GM21423 (cell line): ENCODE data around the gene TMEM97.
A peak's percentile ranks its signal among the peaks of the same experiment; 100 is the strongest.

Source experiments
- ATAC-seq: cut with Tn5 transposase; IDR thresholded peaks from one replicate; pipeline ENCODE4 v1.9.1; 2021; ENCODE audit warnings: mild to moderate bottlenecking, moderate library complexity; ENCODE audit not compliant: unreplicated experiment

Gene TMEM97

GRCh38 chr17:28315846-28316705 lies 2.9 kb upstream of the TMEM97 start:
- ATAC-seq = no peak

- ATAC-seq = no peak
These were observed 1.7 kb upstream of the TMEM97 start for GRCh38 chr17:28317099-28317965.

GRCh38 chr17:28317966-28318758 lies 838 bp upstream of the TMEM97 start:
- ATAC-seq = peak; percentile 4

DNA sequence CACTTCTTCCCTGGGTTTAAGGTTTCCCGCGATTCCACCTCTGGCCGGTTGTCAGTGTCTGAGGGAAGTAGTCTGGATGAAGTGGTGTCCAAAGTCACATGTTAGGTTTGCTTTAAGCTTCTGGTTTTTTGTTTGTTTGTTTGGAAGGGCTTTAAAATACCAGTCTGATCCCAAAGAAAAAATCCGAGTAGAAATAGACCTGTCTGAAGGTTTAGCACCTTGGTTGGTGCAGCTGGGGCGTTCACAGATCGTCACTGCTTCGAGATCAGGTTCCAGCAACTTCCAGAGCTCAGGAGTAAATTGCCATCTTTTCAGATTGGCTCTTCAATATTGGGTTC lies 567 bp downstream of the TMEM97 start:
- no peak for ATAC-seq

GRCh38 chr17:28320215-28321061 lies 1.4 kb downstream of the TMEM97 start:
- no peak for ATAC-seq

DNA sequence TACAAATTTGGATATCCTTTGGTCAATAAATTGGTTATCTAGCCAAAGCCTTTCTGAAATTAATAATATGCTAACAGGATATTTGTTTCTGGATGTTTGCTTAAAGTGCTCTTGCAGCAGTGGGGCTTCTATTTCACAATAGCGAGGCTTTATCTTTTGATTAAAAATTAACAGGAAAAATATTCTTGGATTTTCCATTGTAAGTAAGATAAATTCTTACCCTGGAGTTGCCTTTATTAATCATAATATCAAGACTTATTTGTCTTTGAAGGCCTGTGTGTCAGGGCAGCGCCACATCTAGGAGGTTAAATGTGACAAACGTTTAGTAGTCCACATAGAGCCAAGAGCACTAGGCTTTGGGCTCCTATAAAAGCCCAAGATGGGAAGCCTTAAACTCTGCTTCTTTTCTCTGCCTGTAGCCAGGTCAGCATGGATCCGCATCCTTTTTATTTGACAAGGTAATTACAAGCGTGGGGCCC lies 5.3 kb downstream of the TMEM97 start:
- no peak for ATAC-seq

DNA sequence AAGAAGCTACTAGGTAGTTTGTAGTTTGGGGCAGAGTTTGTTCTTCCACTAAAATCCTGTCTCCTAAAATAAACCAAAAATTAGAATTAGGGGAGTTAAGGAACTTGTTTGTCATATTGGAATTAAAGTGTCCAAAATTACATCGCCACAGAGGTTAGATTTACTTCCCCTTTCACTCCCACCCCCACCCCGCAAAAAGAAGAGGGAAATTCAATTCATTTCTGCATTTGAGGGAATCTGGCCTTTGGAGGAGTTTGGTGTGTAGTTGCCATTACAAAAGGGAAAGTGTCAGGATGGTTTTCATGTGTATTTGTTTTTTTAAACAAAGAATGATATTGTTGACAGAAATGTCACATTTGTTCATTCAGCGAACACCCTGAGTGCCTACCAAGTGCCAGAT lies 5.8 kb downstream of the TMEM97 start:
- no peak for ATAC-seq

GRCh38 chr17:28325211-28325610 lies 6.2 kb downstream of the TMEM97 start:
- ATAC-seq = no peak

DNA sequence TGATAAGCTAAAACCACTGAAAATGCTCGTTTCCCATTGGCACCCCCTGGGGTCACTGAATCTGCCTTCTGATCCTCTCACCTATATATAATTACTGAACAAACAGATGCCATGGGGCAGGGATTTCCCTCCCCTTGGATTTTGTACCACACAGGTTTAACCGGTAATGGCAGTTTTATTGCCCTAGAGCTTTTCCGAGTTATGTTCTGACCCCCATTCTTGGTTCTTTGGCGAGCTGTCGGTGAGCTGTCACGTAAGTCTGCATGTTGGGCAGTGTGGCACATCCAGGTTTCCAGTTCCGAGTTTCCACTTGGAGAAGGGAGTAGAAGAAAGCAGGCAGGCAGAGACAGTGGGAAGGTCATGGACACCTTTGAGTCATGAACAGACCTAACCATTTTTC lies 7.1 kb downstream of the TMEM97 start:
- no peak for ATAC-seq

GRCh38 chr17:28327031-28327607 lies 8.1 kb downstream of the TMEM97 start:
- peak; percentile 50 for ATAC-seq

DNA sequence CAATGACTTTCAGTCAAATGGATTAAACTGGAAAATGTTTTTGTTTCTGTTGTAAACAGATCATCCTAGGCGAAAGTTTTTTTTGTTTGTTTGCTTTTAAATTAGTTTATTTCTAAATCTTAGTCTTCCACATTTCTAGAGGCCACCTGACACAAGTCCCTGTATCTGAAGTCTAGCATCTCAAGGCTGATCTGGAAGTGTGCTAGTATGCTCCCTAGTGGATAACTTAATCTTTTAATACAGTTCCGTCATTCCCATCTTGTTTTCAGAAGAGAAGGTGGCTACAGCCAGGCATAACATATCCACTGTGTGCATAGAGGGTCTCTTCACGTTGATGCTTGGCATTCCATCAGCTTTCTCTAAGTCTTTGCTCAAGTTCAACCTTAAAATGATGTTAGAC lies 8.7 kb downstream of the TMEM97 start:
- ATAC-seq = no peak

GRCh38 chr17:28328325-28328724 lies 9.3 kb downstream of the TMEM97 start:
- ATAC-seq = no peak

DNA sequence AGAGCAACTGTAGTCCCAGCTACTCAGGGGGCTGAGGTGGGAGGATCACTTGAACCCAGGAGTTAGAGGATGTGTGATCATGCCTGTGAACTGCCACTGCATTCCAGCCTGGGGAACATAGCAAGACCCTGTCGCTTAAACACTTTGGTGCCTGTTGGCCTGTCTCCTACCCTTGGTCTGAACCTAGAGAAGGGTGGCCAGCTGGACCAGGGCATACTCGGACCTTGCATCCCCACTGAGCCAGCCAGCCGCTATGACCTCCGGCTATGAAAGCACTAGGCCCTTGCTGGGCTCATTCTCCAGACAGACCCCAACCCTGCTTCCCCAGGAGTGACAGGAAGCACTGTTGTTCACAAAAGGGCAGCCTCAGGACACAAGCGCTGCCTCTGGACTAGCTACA lies 11.7 kb downstream of the TMEM97 start:
- no peak for ATAC-seq

DNA sequence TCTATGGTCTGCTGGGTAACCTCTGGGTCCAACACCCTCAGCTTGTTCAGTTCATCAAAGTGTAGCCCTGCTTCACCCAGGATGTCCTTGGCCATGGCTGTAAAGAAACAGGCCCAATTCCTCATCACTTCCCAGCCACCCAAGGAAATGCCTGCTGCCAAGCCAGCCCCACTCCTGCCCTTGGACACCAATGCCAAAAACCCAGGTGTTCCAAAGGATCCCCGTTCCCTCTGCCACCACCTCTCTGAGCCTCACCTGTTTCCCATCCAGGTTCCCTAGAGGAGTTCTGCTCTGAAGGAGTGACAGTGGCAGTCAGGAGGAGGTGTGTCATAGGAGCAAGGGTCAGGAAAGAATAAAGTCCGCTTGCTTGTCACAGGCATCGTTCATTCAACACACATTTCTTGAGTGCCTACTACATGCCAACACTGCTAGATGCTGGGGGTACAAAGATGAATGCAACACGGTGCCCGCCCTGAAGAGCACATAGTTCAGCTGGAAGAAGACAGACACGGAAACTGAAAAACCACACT lies 13.0 kb downstream of the TMEM97 start:
- ATAC-seq = no peak

- no peak for ATAC-seq
These were observed 14.2 kb downstream of the TMEM97 start for GRCh38 chr17:28333083-28333746.

DNA sequence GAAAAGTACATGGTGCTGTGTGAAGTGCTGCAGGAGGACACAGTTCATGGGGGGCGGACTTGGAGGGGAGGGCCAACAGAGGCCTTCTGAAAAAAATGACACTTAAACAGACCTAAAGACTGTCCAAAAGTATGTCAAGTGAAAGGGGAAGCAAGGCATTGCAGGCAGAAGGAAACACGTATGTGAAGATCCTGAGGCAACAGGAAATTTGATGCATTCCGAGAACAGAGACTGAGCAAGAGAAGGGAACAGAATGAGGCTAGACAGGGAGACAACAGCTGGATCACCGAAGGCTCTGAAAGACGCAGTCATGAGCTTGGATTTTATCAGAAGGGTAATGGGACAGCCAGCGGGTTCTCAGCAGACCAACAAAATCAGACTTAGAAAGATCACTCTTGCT lies 15.2 kb downstream of the TMEM97 start:
- no peak for ATAC-seq

DNA sequence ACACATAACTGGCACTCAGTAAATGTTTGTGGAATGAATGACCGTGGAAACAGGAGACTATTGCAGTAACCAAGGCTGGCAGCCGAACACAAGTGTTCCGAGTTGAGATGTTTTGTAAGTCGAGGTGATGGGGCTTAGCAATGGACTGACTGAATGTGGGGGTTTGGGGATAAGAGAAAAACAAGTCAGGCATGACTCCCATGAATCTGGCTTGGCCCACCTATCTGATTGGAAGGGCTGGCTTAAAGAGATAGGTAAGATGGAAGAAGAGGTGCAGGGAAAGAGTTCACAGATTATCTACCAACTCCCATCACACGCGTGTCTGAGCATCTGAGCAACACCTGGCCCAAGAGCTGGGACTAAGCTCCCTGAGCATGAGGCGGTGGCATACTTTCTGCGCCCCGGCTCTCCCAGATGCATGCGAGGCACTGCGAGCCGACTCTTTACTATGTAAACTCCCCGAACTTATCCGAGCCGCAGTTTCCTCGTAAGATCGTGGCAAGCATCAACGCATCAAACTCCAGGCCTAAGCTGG lies 15.7 kb downstream of the TMEM97 start:
- no peak for ATAC-seq

DNA sequence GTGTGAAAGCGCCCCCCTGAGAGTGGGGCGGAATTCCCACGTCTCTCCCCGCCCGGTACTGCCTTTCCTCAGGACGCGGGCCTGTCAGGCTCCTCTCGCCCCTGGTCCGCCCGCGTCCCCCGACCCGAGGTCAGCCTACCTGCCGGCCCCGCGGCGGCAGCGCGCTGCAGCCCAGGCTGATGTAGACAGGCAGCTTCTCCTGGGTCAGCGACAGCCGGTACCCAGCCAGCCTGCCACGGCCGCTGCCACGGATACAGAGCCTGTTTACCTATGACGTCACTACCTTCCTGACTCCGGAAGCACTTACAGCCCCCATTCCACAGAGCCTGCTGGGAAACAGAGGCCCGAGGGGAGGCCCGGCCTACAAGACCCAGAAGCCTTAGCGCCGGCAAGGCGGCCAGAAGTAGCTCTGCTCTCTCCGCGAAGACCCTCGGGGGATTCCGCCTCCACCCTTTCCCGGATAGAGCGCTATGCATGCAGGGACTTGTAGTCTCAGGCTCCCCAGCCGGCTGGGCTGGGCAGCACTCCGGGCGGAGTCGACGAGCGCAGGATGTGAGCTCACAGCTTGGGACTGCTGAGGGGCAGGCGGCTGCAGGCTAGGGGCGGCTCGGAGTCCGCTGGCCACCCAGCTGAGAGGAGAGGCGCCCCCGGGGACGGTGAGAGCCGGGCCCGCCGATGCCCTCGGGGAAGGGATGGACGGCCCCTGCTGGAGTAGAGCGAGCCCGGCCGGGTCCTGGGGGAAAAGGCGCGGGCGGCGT lies 16.4 kb downstream of the TMEM97 start, which contains the start of the genes IFT20 and TNFAIP1:
IFT20 (minus strand) TSS at position 272 of the 758 bp plus-strand sequence. CDS start 3,487 bp downstream, outside the sequence.
TNFAIP1 (plus strand) TSS at position 561 of the 758 bp plus-strand sequence. CDS start 3,761 bp downstream, outside the sequence.
- peak; percentile 97 for ATAC-seq
